GM06990 (cell line): ENCODE measurements around the gene MDFIC.
A peak's percentile ranks its signal among the peaks of the same experiment; 100 is the strongest.

Experiments
- DNase-seq: peaks from one replicate; pipeline ENCODE4 v3.0.0-alpha.2; 2011; ENCODE audit not compliant: insufficient read length; ENCODE audit errors: extremely low read depth
- H3K27me3 ChIP-seq: replicated peaks from 2 replicates; pipeline ENCODE4 v1.6.0; 2011; ENCODE audit warnings: low read length; ENCODE audit not compliant: control insufficient read depth, insufficient read depth
- H3K36me3 ChIP-seq: 2 replicates; pipeline ENCODE4 v1.5.1; 2011; ENCODE audit warnings: low read length; ENCODE audit not compliant: control insufficient read depth, insufficient read depth
- H3K4me3 ChIP-seq: replicated peaks from 2 replicates; pipeline ENCODE4 v1.5.1; 2011; ENCODE audit warnings: low read depth, mild to moderate bottlenecking, control low read depth, low read length
- TF ChIP-seq, protein P1 (sequence below): IDR thresholded peaks from 2 replicates; pipeline ENCODE4 v1.5.1; 2011; ENCODE audit warnings: low read length, control low read depth, mild to moderate bottlenecking, inconsistent platforms; ENCODE audit not compliant: insufficient read depth, poor library complexity, severe bottlenecking

The MDFIC gene

GRCh38 chr7:114938785-114939184, 16.9 kb downstream of the MDFIC start:
- no peak for DNase-seq
- TF ChIP-seq, protein P1, sequence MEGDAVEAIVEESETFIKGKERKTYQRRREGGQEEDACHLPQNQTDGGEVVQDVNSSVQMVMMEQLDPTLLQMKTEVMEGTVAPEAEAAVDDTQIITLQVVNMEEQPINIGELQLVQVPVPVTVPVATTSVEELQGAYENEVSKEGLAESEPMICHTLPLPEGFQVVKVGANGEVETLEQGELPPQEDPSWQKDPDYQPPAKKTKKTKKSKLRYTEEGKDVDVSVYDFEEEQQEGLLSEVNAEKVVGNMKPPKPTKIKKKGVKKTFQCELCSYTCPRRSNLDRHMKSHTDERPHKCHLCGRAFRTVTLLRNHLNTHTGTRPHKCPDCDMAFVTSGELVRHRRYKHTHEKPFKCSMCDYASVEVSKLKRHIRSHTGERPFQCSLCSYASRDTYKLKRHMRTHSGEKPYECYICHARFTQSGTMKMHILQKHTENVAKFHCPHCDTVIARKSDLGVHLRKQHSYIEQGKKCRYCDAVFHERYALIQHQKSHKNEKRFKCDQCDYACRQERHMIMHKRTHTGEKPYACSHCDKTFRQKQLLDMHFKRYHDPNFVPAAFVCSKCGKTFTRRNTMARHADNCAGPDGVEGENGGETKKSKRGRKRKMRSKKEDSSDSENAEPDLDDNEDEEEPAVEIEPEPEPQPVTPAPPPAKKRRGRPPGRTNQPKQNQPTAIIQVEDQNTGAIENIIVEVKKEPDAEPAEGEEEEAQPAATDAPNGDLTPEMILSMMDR, result no peak

DNA sequence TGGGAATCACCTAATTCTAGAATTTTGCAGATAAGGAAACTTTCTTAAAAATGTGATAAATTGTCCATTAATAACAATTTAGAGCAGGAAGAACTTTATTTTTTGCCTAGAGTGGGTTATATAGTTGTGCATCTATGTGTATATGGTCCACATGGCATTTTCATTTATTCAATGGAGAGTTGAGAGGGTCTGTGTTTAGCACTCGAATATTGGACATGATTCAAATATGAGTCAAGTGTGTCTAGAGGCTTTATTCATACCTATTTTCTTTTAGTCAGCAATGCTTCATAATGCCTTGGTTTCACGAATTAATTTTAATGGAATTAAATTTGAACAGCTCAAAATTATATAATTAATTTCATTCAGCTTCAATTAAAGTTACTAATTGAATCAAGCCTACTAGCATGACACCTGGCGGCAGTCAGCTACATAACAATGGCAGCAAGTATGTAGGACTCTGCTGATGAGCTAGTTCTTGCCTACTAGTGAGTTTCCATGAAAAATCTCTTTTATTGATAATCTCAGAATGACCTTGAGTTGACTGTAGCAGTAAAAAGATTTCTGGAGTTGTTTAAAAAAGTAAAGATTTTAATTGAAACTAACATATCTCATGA, 17.7 kb downstream of the MDFIC start:
- H3K27me3 ChIP-seq, result no peaks in the 10 kb centered on the region
- H3K36me3 ChIP-seq, result peaks cover 2% of the 10 kb centered on the region; the same call in 1 of the 2 replicates
- no peak for DNase-seq
- TF ChIP-seq, protein P1, result peak; percentile 57
- no peak overlapping the region for H3K4me3 ChIP-seq

More at GRCh38 chr7:114938785-114939184, 16.9 kb downstream of the MDFIC start:
- Histone ChIP-seq H3K4me3 (no peak overlapping the region), H3K36me3 (peaks cover 2% of the 10 kb centered on the region; the same call in 1 of the 2 replicates), H3K27me3 (no peaks in the 10 kb centered on the region)

DNA sequence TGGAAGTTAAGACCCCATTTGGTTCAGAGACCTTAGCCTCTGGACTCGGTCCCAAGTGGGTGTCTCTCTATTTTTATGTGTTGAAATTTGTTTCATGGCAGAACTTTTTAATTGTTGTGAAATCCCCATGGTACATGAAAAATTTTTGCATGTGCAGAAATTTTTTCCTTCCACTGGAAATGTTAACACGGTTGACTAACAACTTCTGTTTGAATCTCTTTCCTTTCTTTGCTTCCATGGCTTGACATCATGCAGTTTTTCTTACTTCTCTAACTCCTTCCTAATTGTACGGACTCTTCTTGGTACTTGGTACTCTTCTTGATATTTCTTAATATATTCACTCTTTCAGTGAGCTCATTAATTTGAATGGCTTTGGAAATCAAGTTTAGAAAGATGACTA, 18.3 kb downstream of the MDFIC start:
- Histone ChIP-seq H3K27me3 (no peaks in the 10 kb centered on the region), H3K36me3 (peaks cover 6% of the 10 kb centered on the region), H3K4me3 (no peak overlapping the region)
- no peak for DNase-seq
- TF ChIP-seq, protein P1, result no peak

DNA sequence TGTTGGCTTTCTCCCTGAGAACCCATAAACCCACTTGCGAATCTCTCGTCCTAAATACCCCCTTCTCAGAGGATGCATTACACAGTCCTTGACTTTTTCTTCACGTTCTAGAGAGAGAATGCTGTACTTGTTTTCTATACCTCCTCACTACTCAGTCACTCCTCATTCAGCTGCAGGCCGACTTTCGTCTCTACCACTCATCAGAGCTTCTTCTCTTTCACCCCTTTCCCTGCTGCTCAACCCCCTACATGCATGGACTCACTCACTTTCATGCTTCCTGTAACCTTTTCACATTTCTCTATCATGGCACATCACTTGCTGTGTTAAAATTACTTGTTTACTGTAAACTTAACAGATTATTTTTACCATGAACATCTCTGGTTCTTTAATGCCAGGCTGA, 19.8 kb downstream of the MDFIC start:
- Histone ChIP-seq H3K36me3 (peaks cover 6% of the 10 kb centered on the region), H3K27me3 (no peaks in the 10 kb centered on the region), H3K4me3 (no peak overlapping the region; the same call in 1 of the 2 replicates)
- DNase-seq, result no peak
- TF ChIP-seq, protein P1, result no peak

GRCh38 chr7:114942446-114943175, 20.7 kb downstream of the MDFIC start:
- Histone ChIP-seq H3K4me3 (no peak overlapping the region; the same call in 1 of the 2 replicates), H3K36me3 (peaks cover 4% of the 10 kb centered on the region), H3K27me3 (no peaks in the 10 kb centered on the region)
- TF ChIP-seq, protein P1, result no peak
- no peak for DNase-seq
